Left lung (tissue), 14 donors: ENCODE measurements around the gene EPRS1. TPM values are rescaled to one million over a fixed set of nuclear protein-coding genes. Genes with fewer than 3 reads are reported as not detected.

Source experiments
- ATAC-seq: fragments of 200-7000 bp; cut with Tn5 transposase; one replicate; pipeline ENCODE4 v1.9.1; 2020; ENCODE audit warnings: moderate library complexity
- DNase-seq, 4 donors: peaks; one replicate each; pipeline ENCODE4 v3.0.0-alpha.2; 2013 to 2020
- H3K27ac ChIP-seq, 2 donors: fragments of 200-600 bp; sonication (generic) in 1 of 2; one replicate each; pipeline versions ENCODE4 v1.5.0 to v1.8.0; 2020 to 2021
- H3K27me3 ChIP-seq, 2 donors: fragments of 200-600 bp; sonication (generic) in 1 of 2; one replicate each; pipeline versions ENCODE4 v1.5.0 to v1.8.0; 2020 to 2021
- H3K36me3 ChIP-seq, 2 donors: fragments of 200-600 bp; sonication (generic) in 1 of 2; one replicate each; pipeline versions ENCODE4 v1.5.0 to v1.8.0; 2020 to 2021
- H3K4me1 ChIP-seq, 2 donors: fragments of 200-600 bp; one replicate each; pipeline ENCODE4 v1.8.0; 2021
- H3K4me3 ChIP-seq, 2 donors: fragments of 200-600 bp; sonication (generic) in 1 of 2; one replicate each; pipeline versions ENCODE4 v1.5.0 to v1.8.0; 2020 to 2021; ENCODE audit warnings: mild to moderate bottlenecking in 1 of 2
- H3K9me3 ChIP-seq, 2 donors: fragments of 200-600 bp; sonication (generic) in 1 of 2; one replicate each; pipeline versions ENCODE4 v1.5.0 to v1.8.0; 2020 to 2021
- CTCF ChIP-seq, 2 donors: fragments of 200-600 bp; sonication (generic) in 1 of 2; IDR thresholded peaks; one replicate each; pipeline versions ENCODE4 v1.5.0 to v1.8.0; 2021; ENCODE audit warnings: antibody characterized with exemption in 2 of 2
- intact Hi-C, 2 donors: fragments of 100-400 bp; cut with DNase I; formaldehyde crosslinking; loops; one replicate each; pipeline versions ENCODE4 v1.11.2 to v1.14.2; 2022
- long read RNA-seq, 12 donors: library from polyadenylated mRNA in 2 of 12; unstranded in 2 of 12; transcript quantifications; one replicate each; pipeline ENCODE4 v2.0.0 and lab custom pipeline, GENCODE V29; 2019 to 2026
- polyA plus RNA-seq, 6 donors: library from polyadenylated mRNA; unstranded; fragments of 120-200 nt; gene quantifications; one replicate each; pipeline ENCODE4 v1.2.1, GENCODE V29; 2013; ENCODE audit not compliant: insufficient read length in 6 of 6
- total RNA-seq, 2 donors: library from RNA; stranded (reverse); fragmentation: NEBNext Ultra II Directional; extraction: Animal tissue kit (Norgen Biotek cat#: 25700); gene quantifications; one replicate each; pipeline ENCODE4 v1.2.1, GENCODE V29; 2021
- donor health status: DM: no; HTN: yes; CAD: no.
- donor health status: DM: no; HTN: no; CAD: no.

The EPRS1 gene
- total RNA-seq (100 to 1,000 TPM in 1 of 2 donors, 10 to 100 TPM in 1; 81.0 to 120 TPM), polyA plus RNA-seq (100 to 1,000 TPM in 1 of 6 donors, 10 to 100 TPM in 5; 76.9 to 103 (median 94.3) TPM)
- long read RNA-seq, donor 1, full-length matches to known transcripts: 9 of 34 reads
- long read RNA-seq, donor 1, partial matches to known transcripts: 25 of 34 reads
- long read RNA-seq, donor 1, other reads (novel, unspliced or antisense): 0 of 34 reads
- long read RNA-seq, donor 2, full-length matches to known transcripts: 8 of 46 reads
- long read RNA-seq, donor 2, partial matches to known transcripts: 38 of 46 reads
- long read RNA-seq, donor 2, other reads (novel, unspliced or antisense): 0 of 46 reads
- long read RNA-seq, donor 3, full-length matches to known transcripts: 3 of 3 reads
- long read RNA-seq, donor 3, partial matches to known transcripts: 0 of 3 reads
- long read RNA-seq, donor 3, other reads (novel, unspliced or antisense): 0 of 3 reads
- long read RNA-seq, donor 4, partial matches to known transcripts: 10 of 10 reads
- long read RNA-seq, donor 4, other reads (novel, unspliced or antisense): 0 of 10 reads
- long read RNA-seq, donor 5, full-length matches to known transcripts: 6 of 13 reads
- long read RNA-seq, donor 5, partial matches to known transcripts: 7 of 13 reads
- long read RNA-seq, donor 5, other reads (novel, unspliced or antisense): 0 of 13 reads
- long read RNA-seq, donor 6, full-length matches to known transcripts: 4 of 4 reads
- long read RNA-seq, donor 6, partial matches to known transcripts: 0 of 4 reads
- long read RNA-seq, donor 6, other reads (novel, unspliced or antisense): 0 of 4 reads
- long read RNA-seq, donor 7, full-length matches to known transcripts: 4 of 4 reads
- long read RNA-seq, donor 7, partial matches to known transcripts: 0 of 4 reads
- long read RNA-seq, donor 7, other reads (novel, unspliced or antisense): 0 of 4 reads
- long read RNA-seq, donor 8, partial matches to known transcripts: 8 of 12 reads
- long read RNA-seq, donor 8, other reads (novel, unspliced or antisense): 0 of 12 reads
- long read RNA-seq, donor 9, full-length matches to known transcripts: 1 of 1 reads
- long read RNA-seq, donor 9, partial matches to known transcripts: 0 of 1 reads
- long read RNA-seq, donor 9, other reads (novel, unspliced or antisense): 0 of 1 reads
- long read RNA-seq, donor 10, partial matches to known transcripts: 7 of 7 reads
- long read RNA-seq, donor 10, other reads (novel, unspliced or antisense): 0 of 7 reads
- long read RNA-seq, donor 11, full-length matches to known transcripts: 9 of 35 reads
- long read RNA-seq, donor 11, partial matches to known transcripts: 26 of 35 reads
- long read RNA-seq, donor 11, other reads (novel, unspliced or antisense): 0 of 35 reads
- long read RNA-seq, donor 12, full-length matches to known transcripts: 5 of 5 reads
- long read RNA-seq, donor 12, partial matches to known transcripts: 0 of 5 reads
- long read RNA-seq, donor 12, other reads (novel, unspliced or antisense): 0 of 5 reads

DNA sequence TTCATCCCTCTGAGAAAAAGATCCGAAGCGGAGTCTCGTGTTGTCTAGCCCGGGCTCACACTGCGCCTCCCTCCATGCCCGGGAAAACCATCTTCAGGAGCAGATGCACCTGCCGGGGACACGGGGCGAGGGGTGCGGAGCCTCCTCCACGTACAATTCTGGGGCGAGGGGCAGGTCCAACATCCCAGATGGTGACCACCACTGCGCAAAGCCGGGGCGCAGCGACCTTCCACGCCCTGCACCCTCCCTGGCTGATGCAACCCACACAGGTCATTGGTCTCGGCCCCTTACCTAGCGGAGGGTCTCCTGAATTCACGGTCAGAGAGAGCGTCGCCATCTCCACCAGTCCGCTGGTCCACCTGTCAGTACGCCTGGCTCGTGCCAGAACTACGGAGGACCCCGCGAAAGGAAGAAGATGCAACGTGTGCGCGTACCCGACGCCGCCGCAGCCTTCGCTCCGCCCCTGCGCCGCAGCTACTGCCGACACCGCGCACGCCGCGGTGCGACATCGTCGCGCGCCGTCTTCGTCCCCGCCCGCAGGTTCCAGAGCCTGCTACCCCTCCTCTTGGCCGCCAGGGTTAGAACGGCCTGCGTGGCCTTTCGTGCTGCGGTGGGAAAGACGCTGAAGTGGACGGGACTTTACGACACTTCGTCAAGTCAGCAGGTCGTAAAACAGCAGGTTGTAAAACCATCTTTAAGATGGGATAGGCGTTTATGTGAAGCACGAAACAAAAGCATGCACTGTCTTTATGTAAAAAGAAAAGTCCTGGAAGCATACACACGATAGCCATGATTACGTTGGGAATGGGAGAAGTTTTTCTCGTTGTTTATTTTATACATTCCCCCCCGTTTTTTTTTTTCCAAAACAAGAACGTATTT lies at the start of gene EPRS1:
Gene EPRS1 (minus strand): TSS at position 454 of the 879 bp plus-strand sequence. CDS start 117 bp downstream, at position 337.
- intact Hi-C loops: no loop called here
- H3K27ac ChIP-seq: peak within 1 kb of the TSS; percentile 77 to 88
- peak; percentile 55 to 94 for TF ChIP-seq CTCF (IDR thresholded peaks at IDR 0.05)
- H3K4me1 ChIP-seq: peaks cover 9 to 27% of the 10 kb centered on the region in 2 donors
- H3K27me3 ChIP-seq: no peaks in the 10 kb centered on the region
- H3K4me3 ChIP-seq: peak within 1 kb of the TSS; percentile 88 to 91
- peaks cover 0 to 8% of the 10 kb centered on the region in 2 donors for H3K36me3 ChIP-seq
- no peaks in the 10 kb centered on the region for H3K9me3 ChIP-seq
- ATAC-seq: peak; percentile 100
- peak; percentile 89 to 98 (median 96) for DNase-seq

DNA sequence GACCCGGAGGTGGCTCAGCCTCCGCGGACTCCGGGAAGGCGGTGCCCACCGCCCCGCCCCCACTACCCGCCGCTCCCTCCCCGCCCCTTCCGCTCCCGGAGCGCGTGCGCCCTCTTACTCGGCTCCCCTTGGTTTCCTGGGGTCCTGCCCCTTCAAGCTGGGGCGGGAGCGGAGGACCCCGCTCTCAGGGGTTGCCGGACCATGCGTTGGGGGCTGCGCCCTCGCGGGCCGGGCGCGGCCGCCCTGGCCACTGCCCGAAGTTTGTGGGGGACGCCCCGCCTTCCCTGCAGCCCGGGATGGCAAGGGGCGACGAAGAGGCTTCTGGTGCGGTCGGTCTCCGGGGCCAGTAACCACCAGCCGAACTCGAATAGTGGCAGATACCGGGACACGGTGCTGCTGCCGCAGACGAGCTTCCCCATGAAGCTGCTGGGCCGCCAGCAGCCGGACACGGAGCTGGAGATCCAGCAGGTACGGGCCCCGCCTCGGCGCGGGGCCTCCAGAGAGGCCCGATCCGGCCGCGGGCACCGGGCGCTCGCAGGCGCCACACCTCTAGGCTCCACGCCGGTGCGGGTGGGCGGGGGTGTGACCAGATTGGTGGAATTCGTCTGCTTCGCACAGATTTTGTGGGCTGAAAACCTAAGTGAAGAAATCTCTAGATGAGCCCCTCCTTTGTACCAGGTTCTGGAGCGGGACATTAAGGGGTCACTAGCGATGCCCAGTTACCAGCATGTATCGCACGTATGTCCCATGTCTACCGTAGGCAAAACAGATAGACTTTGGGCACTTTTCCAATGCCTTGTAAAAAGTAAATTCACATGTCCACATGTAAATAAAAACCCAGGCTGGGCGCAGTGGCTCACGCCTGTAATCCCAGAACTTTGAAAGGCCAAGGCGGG lies 48.0 kb upstream of the EPRS1 start, which contains the start of gene IARS2:
Gene IARS2 (plus strand): TSS at position 117 of the 896 bp plus-strand sequence. CDS start 85 bp downstream, at position 202.
- DNase-seq: peak; percentile 79 to 97 (median 90)
- no peak for TF ChIP-seq CTCF (IDR thresholded peaks at IDR 0.05)
- peaks cover 9 to 36% of the 10 kb centered on the region in 2 donors for H3K4me1 ChIP-seq
- peak within 1 kb of the TSS; percentile 84 to 98 for H3K4me3 ChIP-seq
- intact Hi-C loops: no loop called here
- no peaks in the 10 kb centered on the region for H3K9me3 ChIP-seq
- H3K36me3 ChIP-seq: peaks cover 0 to 29% of the 10 kb centered on the region in 2 donors
- peak within 1 kb of the TSS; percentile 73 to 86 for H3K27ac ChIP-seq
- no peaks in the 10 kb centered on the region for H3K27me3 ChIP-seq
- peak; percentile 94 for ATAC-seq

- peaks cover 0 to 22% of the 10 kb centered on the region in 2 donors for H3K36me3 ChIP-seq
- H3K4me1 ChIP-seq: peaks cover 9 to 43% of the 10 kb centered on the region in 2 donors
- H3K27ac ChIP-seq: peak overlapping the region in 1 of 2 donors; percentile 86
- DNase-seq: peak in 1 of 4 donors; percentile 1
- intact Hi-C loops: no loop called here
- no peaks in the 10 kb centered on the region for H3K27me3 ChIP-seq
- H3K9me3 ChIP-seq: no peaks in the 10 kb centered on the region
- ATAC-seq: no peak
- peak overlapping the region; percentile 84 to 98 for H3K4me3 ChIP-seq
- no peak for TF ChIP-seq CTCF (IDR thresholded peaks at IDR 0.05)
Observed at GRCh38 chr1:220093361-220094015, 47.2 kb upstream of the EPRS1 start.
